Panc1 (cell line): Measurements from ENCODE around the gene KRT6A. TPM values are rescaled to one million over a fixed set of nuclear protein-coding genes. Genes with fewer than 3 reads are reported as not detected.

Experiments
- ATAC-seq: fragments of 200-7000 bp; cut with Tn5 transposase; 2 replicates; pipeline ENCODE4 v1.9.1; 2020; ENCODE audit warnings: mild to moderate bottlenecking, moderate library complexity
- BruUV-seq: library from RNA; stranded (reverse); fragments of 400-500 nt; replicated peaks from 2 replicates; lab custom pipeline; 2021; lab: Mats Ljungman, UMichigan
- CTCF ChIA-PET: fragments of 300-600 bp; sonication (Branson Sonifier 250); formaldehyde crosslinking; loops from one replicate; lab custom pipeline; 2022; ENCODE audit warnings: antibody characterized with exemption; lab: Charles Lee
- POLR2A ChIA-PET: fragments of 300-600 bp; sonication (Branson Sonifier 250); formaldehyde crosslinking; loops from one replicate; lab custom pipeline; 2022; ENCODE audit warnings: antibody characterized with exemption; lab: Charles Lee
- DNase-seq: peaks from one replicate; pipeline ENCODE4 v3.0.0-alpha.2; 2010; ENCODE audit warnings: low read depth, low spot score
- H3K27ac ChIP-seq: 2 replicates; pipeline ENCODE4 v1.5.1; 2011; ENCODE audit warnings: mild to moderate bottlenecking, low read length, inconsistent platforms
- H3K27me3 ChIP-seq: fragments of 200-500 bp; sonication (Bioruptor generic); 2 replicates; pipeline ENCODE4 v1.6.0; 2014; ENCODE audit warnings: low read length, inconsistent platforms; ENCODE audit not compliant: control insufficient read depth, insufficient read depth
- H3K36me3 ChIP-seq: fragments of 200-500 bp; sonication (Bioruptor generic); 2 replicates; pipeline ENCODE4 v1.5.1; 2014; ENCODE audit warnings: inconsistent platforms, mild to moderate bottlenecking, low read length, moderate library complexity; ENCODE audit not compliant: control insufficient read depth, insufficient read depth
- H3K4me1 ChIP-seq: 2 replicates; pipeline ENCODE4 v1.5.1; 2011; ENCODE audit warnings: inconsistent platforms, mild to moderate bottlenecking, low read length, moderate library complexity; ENCODE audit not compliant: control insufficient read depth, insufficient read depth
- H3K4me3 ChIP-seq, 2 experiments: 2 replicates each; pipeline ENCODE4 v1.5.1; 2011 to 2012; ENCODE audit warnings: low read depth in 2 of 2, low read length in 2 of 2, mild to moderate bottlenecking in 2 of 2, inconsistent platforms in 1 of 2, moderate library complexity in 1 of 2
- H3K9me3 ChIP-seq: fragments of 200-500 bp; sonication (Bioruptor generic); 2 replicates; pipeline ENCODE4 v1.5.1; 2014; ENCODE audit warnings: low read depth, mild to moderate bottlenecking, inconsistent platforms, low read length, moderate library complexity; ENCODE audit not compliant: control insufficient read depth, insufficient read depth
- POLR2AphosphoS5 ChIP-seq: IDR thresholded peaks from 2 replicates; pipeline ENCODE4 v1.6.1; 2012; ENCODE audit warnings: mild to moderate bottlenecking, low read depth, low read length, moderate library complexity
- SIN3A ChIP-seq: IDR thresholded peaks from 2 replicates; pipeline ENCODE4 v1.6.1; 2012; ENCODE audit warnings: low read depth, mild to moderate bottlenecking, low read length, moderate library complexity, borderline replicate concordance; ENCODE audit not compliant: insufficient read depth
- TCF7L2 ChIP-seq: IDR thresholded peaks from 2 replicates; pipeline ENCODE4 v1.6.1; 2011; ENCODE audit warnings: mild to moderate bottlenecking, low read depth, low read length, inconsistent platforms
- in situ Hi-C: cut with HindIII; loops from 2 replicates; pipeline ENCODE4 v1.10.0; 2016; ENCODE audit warnings: low sequenced_read_pairs, low pct_unique_long_range_greater_than_20kb
- intact Hi-C: fragments of 100-400 bp; cut with micrococcal nuclease; formaldehyde crosslinking; loops from one replicate; pipeline ENCODE4 v1.10.0; 2022; ENCODE audit not compliant: unreplicated experiment
- total RNA-seq: library from RNA; stranded (reverse); gene quantifications from one replicate; pipeline ENCODE4 v1.2.1, GENCODE V29; 2021; ENCODE audit not compliant: unreplicated experiment
- TF ChIP-seq, protein P1 (sequence below): fragments of 450-650 bp; IDR thresholded peaks from 2 replicates; pipeline ENCODE4 v1.5.1; 2017; ENCODE audit warnings: mild to moderate bottlenecking
- TF ChIP-seq, protein P2 (sequence below), 2 experiments: IDR thresholded peaks; 2 replicates each; pipeline ENCODE4 v1.6.1; 2011 to 2012; ENCODE audit warnings: low read depth in 2 of 2, control low read depth in 1 of 2, low read length in 1 of 2, mild to moderate bottlenecking in 1 of 2, moderate library complexity in 1 of 2; ENCODE audit not compliant: insufficient read depth in 1 of 2

KRT6A gene
- total RNA-seq, 1 experiment from 2014 or later, result not detected

DNA sequence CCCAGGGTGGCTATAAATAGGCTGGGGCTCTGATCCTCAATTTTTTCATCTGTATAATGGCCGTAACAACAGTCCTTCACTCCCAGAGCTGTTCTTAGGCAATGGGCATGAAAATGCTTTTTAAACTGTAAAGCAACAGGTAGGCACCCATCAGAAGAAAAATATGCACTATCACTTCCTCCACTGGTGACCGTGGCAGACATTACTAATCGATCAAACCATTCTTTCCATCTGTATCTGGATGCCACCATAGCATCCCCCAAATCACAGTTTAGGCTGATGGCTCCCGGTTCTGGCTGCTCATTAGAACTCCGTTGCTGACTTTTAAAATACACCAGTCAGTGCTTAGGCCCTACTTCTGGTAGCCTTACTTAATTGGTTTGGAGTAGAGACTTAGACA, 48.7 kb upstream of the KRT6A start:
- Histone ChIP-seq H3K27ac (no peak overlapping the region), H3K27me3 (no peaks in the 10 kb centered on the region), H3K9me3 (no peaks in the 10 kb centered on the region), H3K4me3 (no peak overlapping the region), H3K36me3 (no peaks in the 10 kb centered on the region), H3K4me1 (peaks cover 10% of the 10 kb centered on the region)
- no TSS peak for BruUV-seq
- ATAC-seq (no peak), DNase-seq (no peak)
- in situ Hi-C loops (no loop called here), intact Hi-C loops (no loop called here)
- ChIA-PET CTCF (no interaction called here), POLR2A (no interaction called here)
- no peak for TF ChIP-seq TCF7L2
- TF ChIP-seq, protein P1, sequence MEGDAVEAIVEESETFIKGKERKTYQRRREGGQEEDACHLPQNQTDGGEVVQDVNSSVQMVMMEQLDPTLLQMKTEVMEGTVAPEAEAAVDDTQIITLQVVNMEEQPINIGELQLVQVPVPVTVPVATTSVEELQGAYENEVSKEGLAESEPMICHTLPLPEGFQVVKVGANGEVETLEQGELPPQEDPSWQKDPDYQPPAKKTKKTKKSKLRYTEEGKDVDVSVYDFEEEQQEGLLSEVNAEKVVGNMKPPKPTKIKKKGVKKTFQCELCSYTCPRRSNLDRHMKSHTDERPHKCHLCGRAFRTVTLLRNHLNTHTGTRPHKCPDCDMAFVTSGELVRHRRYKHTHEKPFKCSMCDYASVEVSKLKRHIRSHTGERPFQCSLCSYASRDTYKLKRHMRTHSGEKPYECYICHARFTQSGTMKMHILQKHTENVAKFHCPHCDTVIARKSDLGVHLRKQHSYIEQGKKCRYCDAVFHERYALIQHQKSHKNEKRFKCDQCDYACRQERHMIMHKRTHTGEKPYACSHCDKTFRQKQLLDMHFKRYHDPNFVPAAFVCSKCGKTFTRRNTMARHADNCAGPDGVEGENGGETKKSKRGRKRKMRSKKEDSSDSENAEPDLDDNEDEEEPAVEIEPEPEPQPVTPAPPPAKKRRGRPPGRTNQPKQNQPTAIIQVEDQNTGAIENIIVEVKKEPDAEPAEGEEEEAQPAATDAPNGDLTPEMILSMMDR, result no peak
- TF ChIP-seq POLR2AphosphoS5, result no peak
- TF ChIP-seq, protein P2, sequence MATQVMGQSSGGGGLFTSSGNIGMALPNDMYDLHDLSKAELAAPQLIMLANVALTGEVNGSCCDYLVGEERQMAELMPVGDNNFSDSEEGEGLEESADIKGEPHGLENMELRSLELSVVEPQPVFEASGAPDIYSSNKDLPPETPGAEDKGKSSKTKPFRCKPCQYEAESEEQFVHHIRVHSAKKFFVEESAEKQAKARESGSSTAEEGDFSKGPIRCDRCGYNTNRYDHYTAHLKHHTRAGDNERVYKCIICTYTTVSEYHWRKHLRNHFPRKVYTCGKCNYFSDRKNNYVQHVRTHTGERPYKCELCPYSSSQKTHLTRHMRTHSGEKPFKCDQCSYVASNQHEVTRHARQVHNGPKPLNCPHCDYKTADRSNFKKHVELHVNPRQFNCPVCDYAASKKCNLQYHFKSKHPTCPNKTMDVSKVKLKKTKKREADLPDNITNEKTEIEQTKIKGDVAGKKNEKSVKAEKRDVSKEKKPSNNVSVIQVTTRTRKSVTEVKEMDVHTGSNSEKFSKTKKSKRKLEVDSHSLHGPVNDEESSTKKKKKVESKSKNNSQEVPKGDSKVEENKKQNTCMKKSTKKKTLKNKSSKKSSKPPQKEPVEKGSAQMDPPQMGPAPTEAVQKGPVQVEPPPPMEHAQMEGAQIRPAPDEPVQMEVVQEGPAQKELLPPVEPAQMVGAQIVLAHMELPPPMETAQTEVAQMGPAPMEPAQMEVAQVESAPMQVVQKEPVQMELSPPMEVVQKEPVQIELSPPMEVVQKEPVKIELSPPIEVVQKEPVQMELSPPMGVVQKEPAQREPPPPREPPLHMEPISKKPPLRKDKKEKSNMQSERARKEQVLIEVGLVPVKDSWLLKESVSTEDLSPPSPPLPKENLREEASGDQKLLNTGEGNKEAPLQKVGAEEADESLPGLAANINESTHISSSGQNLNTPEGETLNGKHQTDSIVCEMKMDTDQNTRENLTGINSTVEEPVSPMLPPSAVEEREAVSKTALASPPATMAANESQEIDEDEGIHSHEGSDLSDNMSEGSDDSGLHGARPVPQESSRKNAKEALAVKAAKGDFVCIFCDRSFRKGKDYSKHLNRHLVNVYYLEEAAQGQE (IDR thresholded peaks at IDR 0.05; ENCODE audit: insufficient read depth in 1 of 2, low read depth in 2 of 2, low read length in 1 of 2), result no peak
- no peak for TF ChIP-seq SIN3A

DNA sequence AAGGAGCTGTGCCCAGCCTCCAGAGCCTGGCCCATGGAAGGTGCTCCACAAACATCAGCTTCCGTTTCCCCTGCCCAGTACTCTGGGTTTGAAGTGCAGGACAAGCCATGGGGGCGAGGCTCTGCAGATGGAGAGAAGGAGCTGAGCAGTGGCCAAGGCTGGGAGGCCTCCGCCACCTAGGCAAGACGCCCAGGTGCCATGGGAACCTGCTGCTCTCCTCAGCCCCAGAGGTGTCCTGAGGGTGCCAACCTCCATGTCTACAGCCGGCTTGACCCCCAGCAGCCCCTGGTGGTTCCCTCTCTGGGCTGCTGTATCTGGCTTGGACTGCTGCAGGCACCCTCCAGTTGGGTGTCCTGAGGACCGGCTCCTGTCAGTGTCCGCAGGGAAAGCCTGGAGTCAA, 47.5 kb upstream of the KRT6A start:
- intact Hi-C loops (no loop called here), in situ Hi-C loops (no loop called here)
- BruUV-seq, result no TSS peak

More for the DNA sequence above, 47.5 kb upstream of the KRT6A start:
- no peaks in the 10 kb centered on the region for H3K27me3 ChIP-seq
- no peak overlapping the region for H3K4me3 ChIP-seq
- no peak for DNase-seq
- POLR2A ChIA-PET, result no interaction called here
- no peak for ATAC-seq
- H3K36me3 ChIP-seq, result no peaks in the 10 kb centered on the region
- H3K9me3 ChIP-seq, result no peaks in the 10 kb centered on the region
- CTCF ChIA-PET, result interaction anchor here (0.7 kb wide), 1 partner anchor 212 kb away, joined by 3 read pairs; no protein-coding TSS in a partner anchor
- peaks cover 10% of the 10 kb centered on the region for H3K4me1 ChIP-seq
- TF ChIP-seq TCF7L2 (no peak), POLR2AphosphoS5 (no peak), SIN3A (no peak)
- TF ChIP-seq, protein P2 (IDR thresholded peaks at IDR 0.05; ENCODE audit: insufficient read depth in 1 of 2, low read depth in 2 of 2, low read length in 1 of 2), result no peak
- TF ChIP-seq, protein P1, result no peak
- H3K27ac ChIP-seq, result no peak overlapping the region
